Metanephros (tissue), 1 donor: ENCODE measurements around the gene TCOF1. TPM values are rescaled to one million over a fixed set of nuclear protein-coding genes. Genes with fewer than 3 reads are reported as not detected.

ENCODE experiments used
- total RNA-seq: library from RNA; depleted of rRNA; stranded (reverse); fragments of >200 nt; gene quantifications from one replicate; pipeline ENCODE4 v1.2.3, GENCODE V29; 2014

The TCOF1 gene, protein sequence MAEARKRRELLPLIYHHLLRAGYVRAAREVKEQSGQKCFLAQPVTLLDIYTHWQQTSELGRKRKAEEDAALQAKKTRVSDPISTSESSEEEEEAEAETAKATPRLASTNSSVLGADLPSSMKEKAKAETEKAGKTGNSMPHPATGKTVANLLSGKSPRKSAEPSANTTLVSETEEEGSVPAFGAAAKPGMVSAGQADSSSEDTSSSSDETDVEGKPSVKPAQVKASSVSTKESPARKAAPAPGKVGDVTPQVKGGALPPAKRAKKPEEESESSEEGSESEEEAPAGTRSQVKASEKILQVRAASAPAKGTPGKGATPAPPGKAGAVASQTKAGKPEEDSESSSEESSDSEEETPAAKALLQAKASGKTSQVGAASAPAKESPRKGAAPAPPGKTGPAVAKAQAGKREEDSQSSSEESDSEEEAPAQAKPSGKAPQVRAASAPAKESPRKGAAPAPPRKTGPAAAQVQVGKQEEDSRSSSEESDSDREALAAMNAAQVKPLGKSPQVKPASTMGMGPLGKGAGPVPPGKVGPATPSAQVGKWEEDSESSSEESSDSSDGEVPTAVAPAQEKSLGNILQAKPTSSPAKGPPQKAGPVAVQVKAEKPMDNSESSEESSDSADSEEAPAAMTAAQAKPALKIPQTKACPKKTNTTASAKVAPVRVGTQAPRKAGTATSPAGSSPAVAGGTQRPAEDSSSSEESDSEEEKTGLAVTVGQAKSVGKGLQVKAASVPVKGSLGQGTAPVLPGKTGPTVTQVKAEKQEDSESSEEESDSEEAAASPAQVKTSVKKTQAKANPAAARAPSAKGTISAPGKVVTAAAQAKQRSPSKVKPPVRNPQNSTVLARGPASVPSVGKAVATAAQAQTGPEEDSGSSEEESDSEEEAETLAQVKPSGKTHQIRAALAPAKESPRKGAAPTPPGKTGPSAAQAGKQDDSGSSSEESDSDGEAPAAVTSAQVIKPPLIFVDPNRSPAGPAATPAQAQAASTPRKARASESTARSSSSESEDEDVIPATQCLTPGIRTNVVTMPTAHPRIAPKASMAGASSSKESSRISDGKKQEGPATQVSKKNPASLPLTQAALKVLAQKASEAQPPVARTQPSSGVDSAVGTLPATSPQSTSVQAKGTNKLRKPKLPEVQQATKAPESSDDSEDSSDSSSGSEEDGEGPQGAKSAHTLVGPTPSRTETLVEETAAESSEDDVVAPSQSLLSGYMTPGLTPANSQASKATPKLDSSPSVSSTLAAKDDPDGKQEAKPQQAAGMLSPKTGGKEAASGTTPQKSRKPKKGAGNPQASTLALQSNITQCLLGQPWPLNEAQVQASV (N-terminal part only)
- total RNA-seq: 22.4 TPM

DNA sequence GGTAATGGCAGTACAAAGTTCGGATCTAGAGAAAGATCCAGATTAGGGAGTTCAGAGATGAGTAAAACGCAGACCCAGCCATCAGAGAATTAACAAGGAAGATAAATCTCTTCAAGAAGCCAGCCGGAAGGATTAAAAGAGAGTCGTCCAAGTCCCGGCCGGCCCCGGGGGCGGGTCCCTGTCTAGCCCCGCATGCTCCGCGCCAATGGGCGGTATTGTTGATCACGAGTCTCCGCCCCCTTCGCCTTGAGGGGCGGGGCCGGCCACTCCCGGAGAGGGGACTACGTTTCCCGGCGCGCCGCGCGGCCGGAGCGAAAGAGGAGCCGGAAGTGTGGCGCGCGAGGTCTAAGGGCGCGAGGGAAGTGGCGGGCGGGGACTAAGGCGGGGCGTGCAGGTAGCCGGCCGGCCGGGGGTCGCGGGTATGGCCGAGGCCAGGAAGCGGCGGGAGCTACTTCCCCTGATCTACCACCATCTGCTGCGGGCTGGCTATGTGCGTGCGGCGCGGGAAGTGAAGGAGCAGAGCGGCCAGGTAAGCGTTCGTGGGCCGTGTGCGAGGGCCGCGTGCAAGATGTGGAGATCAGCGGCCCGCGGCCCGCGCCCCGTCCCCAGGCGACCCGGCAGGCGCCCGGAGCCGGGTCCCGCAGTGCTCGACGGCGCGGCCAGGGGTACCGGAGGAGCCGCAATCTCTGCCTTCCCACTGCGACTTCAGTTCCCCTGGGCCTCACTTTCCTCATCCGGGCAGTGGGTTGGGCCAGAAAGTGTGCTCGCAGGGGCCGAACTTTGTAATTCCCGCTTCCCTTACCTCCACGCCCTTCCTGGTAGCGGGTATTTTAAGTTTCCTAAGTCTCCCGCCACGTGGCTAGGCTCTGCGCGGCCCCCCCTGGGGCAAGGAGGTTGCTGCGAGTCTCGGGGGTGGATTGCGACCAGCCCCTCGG is at the start of gene TCOF1:
TSS of gene TCOF1 (plus strand) at position 372 of the 935 bp plus-strand sequence. CDS start at position 422, 50 bp downstream.

DNA sequence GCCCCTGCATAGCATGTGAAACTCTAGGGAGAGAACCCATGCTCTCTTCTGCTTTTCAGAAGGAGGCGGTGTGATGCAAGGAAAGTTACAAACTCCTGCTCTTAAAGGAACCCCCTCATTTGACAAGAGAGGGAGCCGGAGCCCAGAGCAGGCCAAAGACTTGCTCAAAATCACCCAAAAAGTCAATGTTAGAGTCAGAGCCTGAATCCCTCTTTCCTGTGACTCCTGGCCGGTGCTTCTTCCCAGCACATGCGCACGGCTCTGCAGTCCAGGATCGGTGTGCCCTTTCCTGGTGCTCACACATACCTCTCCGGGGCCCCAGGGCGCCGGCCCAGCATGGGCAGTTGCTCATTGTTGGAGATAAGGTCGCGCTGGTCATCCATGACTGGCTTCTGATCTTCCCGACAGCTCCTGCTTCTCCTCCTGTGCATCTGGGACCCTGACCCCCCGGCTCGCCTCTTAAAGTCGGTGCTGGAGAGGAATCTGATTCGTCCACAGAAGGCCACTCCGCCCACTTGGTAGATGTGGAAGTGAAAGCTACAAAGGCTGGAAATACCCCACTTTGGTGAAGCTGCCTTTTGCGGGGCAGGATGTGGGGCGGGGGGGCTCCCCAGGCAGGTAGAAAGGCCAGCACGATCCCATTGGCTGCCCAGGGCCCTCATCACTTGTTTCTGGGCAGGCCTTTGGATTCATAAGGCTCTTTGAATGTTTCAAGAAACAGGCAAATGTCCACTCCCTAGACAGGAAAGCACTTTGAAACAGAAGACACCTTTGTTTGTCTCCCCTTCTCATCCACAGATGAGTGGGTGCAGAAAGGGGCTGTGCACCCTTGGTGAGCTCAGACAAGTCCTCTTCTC is 55.0 kb downstream of the TCOF1 start, which contains the start of gene CD74:
TSS of gene CD74 (minus strand) at position 592 of the 857 bp plus-strand sequence. CDS start at position 431, 161 bp downstream.

Other genes starting within 250 kb of the TCOF1 start
- 182 TPM for gene PDGFRB, start 201.9 kb upstream of the TCOF1 start, total RNA-seq
- gene CDX1, start 190.9 kb upstream of the TCOF1 start, total RNA-seq: 0.18 TPM
- gene SLC6A7, start 167.6 kb upstream of the TCOF1 start, total RNA-seq: 0.06 TPM
- 14.4 TPM for gene CAMK2A, start 67.9 kb upstream of the TCOF1 start, total RNA-seq
- 5.3 TPM for gene ARSI, start 54.8 kb upstream of the TCOF1 start, total RNA-seq
- 619 TPM for gene CD74, start 55.2 kb downstream of the TCOF1 start, total RNA-seq
- 2,051 TPM for gene RPS14, start 92.0 kb downstream of the TCOF1 start, total RNA-seq
- 88.0 TPM for gene NDST1, start 150.4 kb downstream of the TCOF1 start, total RNA-seq